Mucosa of stomach (tissue), 1 donor: ENCODE results near the gene BRMS1L.
A peak's percentile ranks its signal among the peaks of the same experiment; 100 is the strongest.
"Not testable (repeated sequence)": the region's sequence is repeated elsewhere in the genome, so short reads cannot be mapped to it uniquely, and the experiment has no call there.

Source experiments
- H3K27me3 ChIP-seq: one replicate; pipeline ENCODE4 v1.7.0; 2013; ENCODE audit warnings: mild to moderate bottlenecking, low read length; ENCODE audit not compliant: control insufficient read depth, insufficient read depth
- H3K36me3 ChIP-seq: one replicate; pipeline ENCODE4 v1.7.0; 2013; ENCODE audit warnings: low read length; ENCODE audit not compliant: control insufficient read depth, insufficient read depth
- H3K4me1 ChIP-seq: one replicate; pipeline ENCODE4 v1.7.0; 2013; ENCODE audit warnings: mild to moderate bottlenecking, low read length; ENCODE audit not compliant: control insufficient read depth, insufficient read depth
- H3K4me3 ChIP-seq: one replicate; pipeline ENCODE4 v1.7.0; 2013; ENCODE audit warnings: low read length
- H3K9ac ChIP-seq: one replicate; pipeline ENCODE4 v1.7.0; 2013; ENCODE audit warnings: mild to moderate bottlenecking, low read length, moderate library complexity
- H3K9me3 ChIP-seq: one replicate; pipeline ENCODE4 v1.7.0; 2013; ENCODE audit warnings: mild to moderate bottlenecking, low read length, moderate library complexity; ENCODE audit not compliant: control insufficient read depth
- donor health status: Pancreatic carcinoma.

The BRMS1L gene

GRCh38 chr14:35826952-35827416 lies 846 bp downstream of the BRMS1L start:
- H3K36me3 ChIP-seq, result no peaks in the 10 kb centered on the region
- H3K4me3 ChIP-seq, result peak overlapping the region; percentile 75
- H3K27me3 ChIP-seq, result no peaks in the 10 kb centered on the region
- peak overlapping the region; percentile 58 for H3K9ac ChIP-seq
- H3K9me3 ChIP-seq, result no peaks in the 10 kb centered on the region
- H3K4me1 ChIP-seq, result peaks cover 3% of the 10 kb centered on the region

- Histone ChIP-seq H3K27me3 (no peaks in the 10 kb centered on the region), H3K4me1 (no peaks in the 10 kb centered on the region), H3K4me3 (no peak overlapping the region), H3K9me3 (no peaks in the 10 kb centered on the region), H3K36me3 (no peaks in the 10 kb centered on the region), H3K9ac (no peak overlapping the region)
Observed at GRCh38 chr14:35827678-35828472, 1.7 kb downstream of the BRMS1L start.

- H3K4me1 ChIP-seq, result no peaks in the 10 kb centered on the region
- H3K4me3 ChIP-seq, result no peak overlapping the region
- no peak overlapping the region for H3K9ac ChIP-seq
- H3K36me3 ChIP-seq, result no peaks in the 10 kb centered on the region
- H3K9me3 ChIP-seq, result no peaks in the 10 kb centered on the region
- H3K27me3 ChIP-seq, result no peaks in the 10 kb centered on the region
Observed at GRCh38 chr14:35829449-35829848, 3.3 kb downstream of the BRMS1L start.

GRCh38 chr14:35835208-35835982 lies 9.3 kb downstream of the BRMS1L start:
- no peaks in the 10 kb centered on the region for H3K4me1 ChIP-seq
- H3K9me3 ChIP-seq, result no peaks in the 10 kb centered on the region
- no peak overlapping the region for H3K9ac ChIP-seq
- H3K27me3 ChIP-seq, result no peaks in the 10 kb centered on the region
- no peaks in the 10 kb centered on the region for H3K36me3 ChIP-seq
- no peak overlapping the region for H3K4me3 ChIP-seq

GRCh38 chr14:35841704-35842103 lies 15.6 kb downstream of the BRMS1L start:
- not testable (repeated sequence) for H3K4me3 ChIP-seq, H3K4me1 ChIP-seq, H3K9me3 ChIP-seq, H3K36me3 ChIP-seq, H3K9ac ChIP-seq, H3K27me3 ChIP-seq

GRCh38 chr14:35842245-35842644 lies 16.1 kb downstream of the BRMS1L start:
- H3K36me3 ChIP-seq, H3K4me3 ChIP-seq, H3K4me1 ChIP-seq, H3K9me3 ChIP-seq, H3K27me3 ChIP-seq, H3K9ac ChIP-seq: not testable (repeated sequence)

- Histone ChIP-seq H3K4me3 (no peak overlapping the region), H3K36me3 (peaks cover 5% of the 10 kb centered on the region)
Observed at GRCh38 chr14:35844494-35844893, 18.4 kb downstream of the BRMS1L start.

GRCh38 chr14:35847636-35848035 lies 21.5 kb downstream of the BRMS1L start:
- Histone ChIP-seq H3K9me3 (no peaks in the 10 kb centered on the region), H3K9ac (no peak overlapping the region), H3K4me1 (no peaks in the 10 kb centered on the region), H3K4me3 (no peak overlapping the region), H3K27me3 (no peaks in the 10 kb centered on the region), H3K36me3 (peaks cover 5% of the 10 kb centered on the region)

More at GRCh38 chr14:35844494-35844893, 18.4 kb downstream of the BRMS1L start:
- Histone ChIP-seq H3K27me3 (no peaks in the 10 kb centered on the region), H3K4me1 (no peaks in the 10 kb centered on the region), H3K9ac (no peak overlapping the region), H3K9me3 (no peaks in the 10 kb centered on the region)

GRCh38 chr14:35849122-35849521 lies 23.0 kb downstream of the BRMS1L start:
- Histone ChIP-seq H3K4me3 (no peak overlapping the region), H3K4me1 (no peaks in the 10 kb centered on the region), H3K27me3 (no peaks in the 10 kb centered on the region), H3K9ac (no peak overlapping the region), H3K9me3 (no peaks in the 10 kb centered on the region), H3K36me3 (no peaks in the 10 kb centered on the region)

GRCh38 chr14:35851823-35852222 lies 25.7 kb downstream of the BRMS1L start:
- Histone ChIP-seq H3K9ac (no peak overlapping the region), H3K27me3 (no peaks in the 10 kb centered on the region), H3K4me3 (no peak overlapping the region), H3K36me3 (no peaks in the 10 kb centered on the region), H3K4me1 (no peaks in the 10 kb centered on the region), H3K9me3 (no peaks in the 10 kb centered on the region)

- Histone ChIP-seq H3K27me3 (no peaks in the 10 kb centered on the region), H3K36me3 (no peaks in the 10 kb centered on the region)
Observed at GRCh38 chr14:35853225-35853624, 27.1 kb downstream of the BRMS1L start.

GRCh38 chr14:35854696-35855270 lies 28.6 kb downstream of the BRMS1L start:
- no peak overlapping the region for H3K9ac ChIP-seq
- no peaks in the 10 kb centered on the region for H3K27me3 ChIP-seq
- no peaks in the 10 kb centered on the region for H3K9me3 ChIP-seq
- no peaks in the 10 kb centered on the region for H3K36me3 ChIP-seq
- no peak overlapping the region for H3K4me3 ChIP-seq
- no peaks in the 10 kb centered on the region for H3K4me1 ChIP-seq

More at GRCh38 chr14:35853225-35853624, 27.1 kb downstream of the BRMS1L start:
- Histone ChIP-seq H3K9ac (no peak overlapping the region), H3K9me3 (no peaks in the 10 kb centered on the region), H3K4me1 (no peaks in the 10 kb centered on the region), H3K4me3 (no peak overlapping the region)
